Endothelial cell of umbilical vein (primary cell): ENCODE data around the gene UGT1A9. TPM values are rescaled to one million over a fixed set of nuclear protein-coding genes. Genes with fewer than 3 reads are reported as not detected.

Experiments
- BruUV-seq: library from RNA; stranded (reverse); fragments of 400-500 nt; replicated peaks from 2 replicates; lab custom pipeline; 2021; lab: Mats Ljungman, UMichigan
- CTCF ChIA-PET: fragments of 300-600, 350-600 bp; sonication (Branson Sonifier 250); formaldehyde crosslinking; loops from one replicate; lab custom pipeline; 2021; ENCODE audit warnings: antibody characterized with exemption, inconsistent platforms; lab: Charles Lee
- POLR2A ChIA-PET: fragments of 300-600, 350-600 bp; sonication (Branson Sonifier 250); formaldehyde crosslinking; loops from one replicate; lab custom pipeline; 2021; ENCODE audit warnings: antibody characterized with exemption, inconsistent platforms; lab: Charles Lee
- DNase-seq: peaks from one replicate; pipeline ENCODE4 v3.0.0-alpha.2; 2011; ENCODE audit warnings: low read depth, low spot score
- FAIRE-seq: peaks from 2 replicates; lab custom pipeline; 2011; peaks lifted over from hg19 to GRCh38; lab: Jason Lieb, UNC
- H2AFZ ChIP-seq: 2 replicates; pipeline ENCODE4 v1.6.0; 2012; ENCODE audit warnings: low read depth, low read length, control low read depth, inconsistent platforms
- H3K27ac ChIP-seq: 2 replicates; pipeline ENCODE4 v1.5.1; 2011; ENCODE audit warnings: low read depth, mild to moderate bottlenecking, control low read depth, low read length, moderate library complexity; ENCODE audit not compliant: insufficient read depth
- H3K27me3 ChIP-seq, 2 experiments: 2 replicates each; pipeline versions ENCODE4 v1.6.0 to v1.6.1; 2011; ENCODE audit warnings: low read length in 2 of 2, mixed read lengths in 1 of 2; ENCODE audit not compliant: control insufficient read depth in 2 of 2, insufficient read depth in 2 of 2
- H3K36me3 ChIP-seq, 2 experiments: 2 replicates in 1 of 2; 3 replicates in 1 of 2; pipeline ENCODE4 v1.5.1; 2011; ENCODE audit warnings: low read length in 2 of 2, mild to moderate bottlenecking in 1 of 2, moderate library complexity in 1 of 2; ENCODE audit not compliant: control insufficient read depth in 2 of 2, insufficient read depth in 2 of 2; ENCODE audit errors: extremely low read depth in 1 of 2
- H3K4me1 ChIP-seq: 3 replicates; pipeline ENCODE4 v1.5.1; 2011; ENCODE audit warnings: mild to moderate bottlenecking, low read length; ENCODE audit not compliant: control insufficient read depth, insufficient read depth; ENCODE audit errors: extremely low read depth
- H3K4me2 ChIP-seq: 2 replicates; pipeline ENCODE4 v1.6.1; 2011; ENCODE audit warnings: low read length, control low read depth, mixed read lengths; ENCODE audit not compliant: insufficient read depth
- H3K4me3 ChIP-seq, 3 experiments: fragments of 200-600 bp in 1 of 3; sonication (generic), shearing (Covaris generic) in 1 of 3; replicated peaks in 1 of 3; 2 replicates each; pipeline ENCODE4 v1.5.1; 2011 to 2016; ENCODE audit warnings: control low read depth in 3 of 3, low read length in 3 of 3, mild to moderate bottlenecking in 2 of 3, inconsistent platforms in 1 of 3, low read depth in 1 of 3, moderate library complexity in 1 of 3; ENCODE audit not compliant: insufficient read depth in 1 of 3
- H3K79me2 ChIP-seq: 2 replicates; pipeline ENCODE4 v1.6.0; 2012; ENCODE audit warnings: low read length, inconsistent platforms; ENCODE audit not compliant: control insufficient read depth, insufficient read depth
- H3K9ac ChIP-seq: replicated peaks from 2 replicates; pipeline ENCODE3; 2011; ENCODE audit warnings: low read length, control low read depth; ENCODE audit not compliant: insufficient read depth; ENCODE audit errors: extremely low read depth
- H3K9me1 ChIP-seq: replicated peaks from 3 replicates; pipeline ENCODE4 v1.6.0; 2011; ENCODE audit warnings: mild to moderate bottlenecking, low read length; ENCODE audit not compliant: control insufficient read depth, insufficient read depth; ENCODE audit errors: extremely low read depth
- H3K9me3 ChIP-seq: replicated peaks from 2 replicates; pipeline ENCODE4 v1.5.1; 2012; ENCODE audit warnings: low read length, inconsistent platforms; ENCODE audit not compliant: control insufficient read depth, insufficient read depth
- H4K20me1 ChIP-seq: replicated peaks from 2 replicates; pipeline ENCODE3; 2011; ENCODE audit warnings: mild to moderate bottlenecking, low read length; ENCODE audit not compliant: control insufficient read depth, insufficient read depth; ENCODE audit errors: extremely low read depth
- CTCF ChIP-seq, 2 donors: IDR thresholded peaks; 1 replicate in 1 of 2; 2 replicates in 1 of 2; pipeline ENCODE4 v1.5.1; 2011; ENCODE audit warnings: low read length in 2 of 2, mild to moderate bottlenecking in 2 of 2, moderate library complexity in 2 of 2, control low read depth in 1 of 2, inconsistent platforms in 1 of 2, low read depth in 1 of 2; ENCODE audit not compliant: insufficient read depth in 1 of 2; ENCODE audit errors: extremely low read depth in 1 of 2
- EZH2 ChIP-seq: IDR thresholded peaks from 2 replicates; pipeline ENCODE4 v1.6.1; 2012; ENCODE audit warnings: borderline replicate concordance, low read depth, mild to moderate bottlenecking, moderate library complexity, low read length, inconsistent platforms; ENCODE audit not compliant: severe bottlenecking
- FOS ChIP-seq: IDR thresholded peaks from 2 replicates; pipeline ENCODE4 v1.6.1; 2011; ENCODE audit warnings: mild to moderate bottlenecking, low read length, moderate library complexity, borderline replicate concordance; ENCODE audit not compliant: insufficient read depth
- GATA2 ChIP-seq: IDR thresholded peaks from 2 replicates; pipeline ENCODE4 v1.7.0; 2011; ENCODE audit warnings: low read depth, mild to moderate bottlenecking, moderate library complexity, mixed read lengths, low read length; ENCODE audit not compliant: insufficient read length, insufficient read depth
- JUN ChIP-seq: IDR thresholded peaks from 2 replicates; pipeline ENCODE4 v1.6.1; 2011; ENCODE audit warnings: borderline replicate concordance, low read depth; ENCODE audit not compliant: insufficient read length, insufficient read depth
- MYC ChIP-seq: IDR thresholded peaks from one replicate; pipeline ENCODE4 v1.6.1; 2011; ENCODE audit warnings: mild to moderate bottlenecking, low read depth, low read length
- POLR2A ChIP-seq: IDR thresholded peaks from 2 replicates; pipeline ENCODE4 v1.6.1; 2012; ENCODE audit warnings: low read depth, mild to moderate bottlenecking, control low read depth, low read length
- POLR2AphosphoS5 ChIP-seq: IDR thresholded peaks from 2 replicates; pipeline ENCODE4 v1.6.1; 2012; ENCODE audit warnings: low read depth, mild to moderate bottlenecking, control low read depth, low read length, moderate library complexity; ENCODE audit not compliant: insufficient read depth
- dilution Hi-C: fragments of 300-500 bp; cut with MboI; formaldehyde crosslinking; loops from one replicate; pipeline ENCODE4 v1.15.0; 2019; ENCODE audit warnings: low sequenced_read_pairs; ENCODE audit not compliant: extremely low pct_ligation_motif_present
- intact Hi-C: fragments of 100-400 bp; cut with micrococcal nuclease; formaldehyde crosslinking; loops from one replicate; pipeline ENCODE4 v1.10.0; 2022
- polyA plus RNA-seq, 4 experiments: library from polyadenylated mRNA; depleted of rRNA in 3 of 4; stranded (reverse) in 3 of 4; unstranded in 1 of 4; fragments of >200 nt; gene quantifications; 2 replicates each; pipeline versions ENCODE4 v1.2.1 to v1.2.3, GENCODE V29; 2011 to 2012; ENCODE audit warnings: missing spikeins in 1 of 4
- total RNA-seq: library from RNA; stranded (reverse); gene quantifications from 2 replicates; pipeline ENCODE4 v1.2.3, GENCODE V29; 2021
- TF ChIP-seq, protein P1 (sequence below): IDR thresholded peaks from 2 replicates; pipeline ENCODE4 v1.6.1; 2011; ENCODE audit not compliant: insufficient read depth, insufficient read length

UGT1A9 gene
- total and polyA plus RNA-seq, 2 donors (not counting 3 experiments of a cell fraction or from before 2014, with no cell fraction given): not detected

DNA sequence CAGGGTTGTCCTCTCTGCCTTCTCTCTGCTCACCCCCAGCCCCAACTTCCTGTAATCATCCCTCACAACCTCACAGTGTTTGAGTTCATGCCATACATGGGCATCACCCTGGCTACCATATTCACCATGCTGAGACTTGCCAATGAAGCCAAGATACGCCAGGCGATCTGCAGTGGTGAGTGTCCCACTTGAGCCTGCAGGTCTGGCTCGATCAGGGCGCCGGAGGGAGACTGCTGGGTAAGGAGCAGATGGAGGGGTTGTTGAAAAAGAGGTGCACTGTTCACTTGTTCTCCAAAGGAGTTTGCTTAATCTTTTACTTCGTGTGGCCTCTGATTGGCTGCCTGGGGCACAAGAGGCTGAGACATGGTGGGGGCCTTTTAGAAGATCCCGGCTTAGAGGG, 121.0 kb downstream of the UGT1A9 start:
- no peaks in the 10 kb centered on the region for H3K9me3 ChIP-seq
- ChIA-PET CTCF (interaction anchor here (1.5 kb wide), 1 partner anchor 21 kb away, joined by 3 read pairs; no protein-coding TSS in a partner anchor), POLR2A (no interaction called here)
- no peaks in the 10 kb centered on the region for H4K20me1 ChIP-seq
- no peaks in the 10 kb centered on the region for H3K36me3 ChIP-seq
- no peaks in the 10 kb centered on the region for H3K27me3 ChIP-seq
- H3K9ac ChIP-seq: no peak overlapping the region
- no peaks in the 10 kb centered on the region for H3K79me2 ChIP-seq
- DNase-seq: no peak
- no TSS peak for BruUV-seq
- H3K27ac ChIP-seq: no peak overlapping the region
- TF ChIP-seq POLR2A: no peak
- TF ChIP-seq GATA2: no peak
- TF ChIP-seq CTCF (IDR thresholded peaks at IDR 0.05; ENCODE audit: extremely low read depth in 1 of 2, insufficient read depth in 1 of 2, low read depth in 1 of 2, low read length in 2 of 2): no peak
- TF ChIP-seq, protein P1, sequence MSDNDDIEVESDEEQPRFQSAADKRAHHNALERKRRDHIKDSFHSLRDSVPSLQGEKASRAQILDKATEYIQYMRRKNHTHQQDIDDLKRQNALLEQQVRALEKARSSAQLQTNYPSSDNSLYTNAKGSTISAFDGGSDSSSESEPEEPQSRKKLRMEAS: no peak
- TF ChIP-seq FOS: no peak
- TF ChIP-seq MYC: no peak
- no peak for TF ChIP-seq POLR2AphosphoS5
- TF ChIP-seq JUN: no peak
- no peak for TF ChIP-seq EZH2
- intact Hi-C loops (no loop called here), dilution Hi-C loops (no loop called here)
- no peaks in the 10 kb centered on the region for H3K4me1 ChIP-seq
- no peak overlapping the region for H3K4me3 ChIP-seq
- no peak for FAIRE-seq
- no peak overlapping the region for H2AFZ ChIP-seq
- H3K4me2 ChIP-seq: no peak overlapping the region
- no peaks in the 10 kb centered on the region for H3K9me1 ChIP-seq
